Nephron (organoid): Measurements from ENCODE around the gene ANLN.

Source experiments
- H3K27ac Mint-ChIP-seq, 3 experiments: 2 replicates each; pipeline ENCODE4 v1.8.0; 2020; ENCODE audit warnings: mixed read lengths in 3 of 3, mild to moderate bottlenecking in 2 of 3, moderate library complexity in 1 of 3
- H3K27me3 Mint-ChIP-seq: 2 replicates; pipeline ENCODE4 v1.8.0; 2021; ENCODE audit warnings: low read depth, mild to moderate bottlenecking, moderate library complexity, mixed read lengths
- H3K36me3 Mint-ChIP-seq: 2 replicates; pipeline ENCODE4 v1.8.0; 2020; ENCODE audit warnings: low read depth, mixed read lengths
- H3K4me1 Mint-ChIP-seq: 2 replicates; pipeline ENCODE4 v1.8.0; 2020; ENCODE audit warnings: mixed read lengths
- H3K4me3 Mint-ChIP-seq, 3 experiments: 2 replicates each; pipeline ENCODE4 v1.8.0; 2020; ENCODE audit warnings: mild to moderate bottlenecking in 3 of 3, mixed read lengths in 3 of 3, moderate library complexity in 2 of 3
- H3K9me3 Mint-ChIP-seq: 2 replicates; pipeline ENCODE4 v1.8.0; 2020; ENCODE audit warnings: mixed read lengths
- CTCF ChIP-seq, 3 experiments: fragments of 200-600 bp; sonication (generic); IDR thresholded peaks; one replicate each; pipeline ENCODE4 v1.5.0; 2021; ENCODE audit warnings: antibody characterized with exemption in 3 of 3; ENCODE audit not compliant: unreplicated experiment in 3 of 3

ANLN gene

GRCh38 chr7:36389371-36390198 is at the start of gene ANLN:
ANLN (plus strand) TSS chr7:36389862; CDS start chr7:36390027, 165 bp downstream.
- H3K9me3 Mint-ChIP-seq = no peaks in the 10 kb centered on the region
- H3K27ac Mint-ChIP-seq = peak within 1 kb of the TSS; percentile 74 to 96 (median 94)
- H3K36me3 Mint-ChIP-seq = peaks cover 5% of the 10 kb centered on the region
- no peak for TF ChIP-seq CTCF (IDR thresholded peaks at IDR 0.05; ENCODE audit: unreplicated experiment in 3 of 3)
- peak within 1 kb of the TSS; percentile 88 to 89 (median 88) for H3K4me3 Mint-ChIP-seq
- H3K27me3 Mint-ChIP-seq = no peaks in the 10 kb centered on the region
- H3K4me1 Mint-ChIP-seq = peaks cover 42% of the 10 kb centered on the region

- peaks cover 14% of the 10 kb centered on the region for H3K4me1 Mint-ChIP-seq
- no peaks in the 10 kb centered on the region for H3K27me3 Mint-ChIP-seq
- no peaks in the 10 kb centered on the region for H3K36me3 Mint-ChIP-seq
Observed at GRCh38 chr7:36343548-36343947, 46.1 kb upstream of the ANLN start.

GRCh38 chr7:36344622-36345021 is 45.0 kb upstream of the ANLN start:
- Mint-ChIP-seq H3K36me3 (no peaks in the 10 kb centered on the region), H3K27me3 (no peaks in the 10 kb centered on the region), H3K9me3 (no peaks in the 10 kb centered on the region), H3K4me3 (no peak overlapping the region), H3K4me1 (peaks cover 19% of the 10 kb centered on the region), H3K27ac (no peak overlapping the region)
- TF ChIP-seq CTCF (IDR thresholded peaks at IDR 0.05; ENCODE audit: unreplicated experiment in 3 of 3) = no peak

More at GRCh38 chr7:36343548-36343947, 46.1 kb upstream of the ANLN start:
- H3K27ac Mint-ChIP-seq = no peak overlapping the region
- TF ChIP-seq CTCF (IDR thresholded peaks at IDR 0.05; ENCODE audit: unreplicated experiment in 3 of 3) = no peak
- no peaks in the 10 kb centered on the region for H3K9me3 Mint-ChIP-seq
- no peak overlapping the region for H3K4me3 Mint-ChIP-seq

GRCh38 chr7:36346260-36346831 is 43.3 kb upstream of the ANLN start:
- Mint-ChIP-seq H3K4me1 (peaks cover 19% of the 10 kb centered on the region), H3K36me3 (no peaks in the 10 kb centered on the region), H3K9me3 (no peaks in the 10 kb centered on the region), H3K27ac (no peak overlapping the region), H3K4me3 (no peak overlapping the region), H3K27me3 (no peaks in the 10 kb centered on the region)
- no peak for TF ChIP-seq CTCF (IDR thresholded peaks at IDR 0.05; ENCODE audit: unreplicated experiment in 3 of 3)

- Mint-ChIP-seq H3K4me1 (peaks cover 19% of the 10 kb centered on the region), H3K9me3 (no peaks in the 10 kb centered on the region), H3K4me3 (no peak overlapping the region), H3K27me3 (no peaks in the 10 kb centered on the region), H3K27ac (peak overlapping the region; percentile 39 to 60 (median 55)), H3K36me3 (no peaks in the 10 kb centered on the region)
- TF ChIP-seq CTCF (IDR thresholded peaks at IDR 0.05; ENCODE audit: unreplicated experiment in 3 of 3) = no peak
Observed at GRCh38 chr7:36348256-36348655, 41.4 kb upstream of the ANLN start.
